GM23338 (cell line): ENCODE measurements around the gene NFILZ. TPM values are rescaled to one million over a fixed set of nuclear protein-coding genes. Genes with fewer than 3 reads are reported as not detected.
A peak's percentile ranks its signal among the peaks of the same experiment; 100 is the strongest.

ENCODE experiments used
- ATAC-seq: fragments of 200-7000 bp; cut with Tn5 transposase; 3 replicates; pipeline ENCODE4 v1.9.1; 2020
- DNase-seq: peaks from one replicate; pipeline ENCODE4 v3.0.0-alpha.2; 2015; ENCODE audit warnings: low spot score
- H2AFZ ChIP-seq: fragments of 200-600 bp; sonication (generic); 2 replicates; pipeline ENCODE4 v1.8.0; 2016; ENCODE audit warnings: antibody characterized with exemption, mild to moderate bottlenecking, moderate library complexity
- H3F3A ChIP-seq: fragments of 200-600 bp; sonication (generic); replicated peaks from 2 replicates; pipeline ENCODE4 v1.8.0; 2017; ENCODE audit warnings: antibody characterized with exemption, mixed run types, low read depth
- H3K27ac ChIP-seq: fragments of 200-600 bp; sonication (generic); 2 replicates; pipeline ENCODE4 v1.6.1; 2016; ENCODE audit warnings: low read depth
- H3K27me3 ChIP-seq: fragments of 200-600 bp; sonication (generic); 2 replicates; pipeline ENCODE4 v1.8.0; 2016; ENCODE audit warnings: mild to moderate bottlenecking, mixed run types, moderate library complexity; ENCODE audit not compliant: insufficient read depth
- H3K36me3 ChIP-seq: fragments of 200-600 bp; sonication (generic); 2 replicates; pipeline ENCODE4 v1.8.0; 2016; ENCODE audit warnings: mild to moderate bottlenecking; ENCODE audit not compliant: insufficient read depth
- H3K4me1 ChIP-seq: fragments of 200-600 bp; sonication (generic); 2 replicates; pipeline ENCODE4 v1.8.0; 2016; ENCODE audit warnings: mild to moderate bottlenecking, moderate library complexity; ENCODE audit not compliant: insufficient read depth
- H3K4me2 ChIP-seq: fragments of 200-600 bp; sonication (generic); 2 replicates; pipeline ENCODE4 v1.7.1; 2017; ENCODE audit warnings: mixed run types
- H3K4me3 ChIP-seq: fragments of 200-600 bp; sonication (generic); 2 replicates; pipeline ENCODE4 v1.6.1; 2016; ENCODE audit warnings: mixed run types
- H3K79me2 ChIP-seq: fragments of 200-600 bp; sonication (generic); replicated peaks from 2 replicates; pipeline ENCODE4 v1.8.0; 2017; ENCODE audit warnings: mild to moderate bottlenecking; ENCODE audit not compliant: insufficient read depth
- H3K9me2 ChIP-seq: fragments of 200-600 bp; sonication (generic); 2 replicates; pipeline ENCODE4 v1.8.0; 2017; ENCODE audit not compliant: insufficient read depth
- H4K20me1 ChIP-seq: fragments of 200-600 bp; sonication (generic); replicated peaks from 2 replicates; pipeline ENCODE4 v1.8.0; 2017; ENCODE audit warnings: mild to moderate bottlenecking; ENCODE audit not compliant: insufficient read depth
- H3K27ac Mint-ChIP-seq: 2 replicates; pipeline ENCODE4 v1.8.0; 2020; ENCODE audit warnings: inconsistent platforms, mild to moderate bottlenecking, moderate library complexity, mixed read lengths
- H3K27me3 Mint-ChIP-seq: 3 replicates; pipeline ENCODE4 v1.8.0; 2022; ENCODE audit warnings: low read depth, mild to moderate bottlenecking, moderate library complexity, mixed read lengths, inconsistent platforms; ENCODE audit not compliant: insufficient read depth, poor library complexity
- H3K36me3 Mint-ChIP-seq: 3 replicates; pipeline ENCODE4 v1.8.0; 2021; ENCODE audit warnings: low read depth, mild to moderate bottlenecking, inconsistent platforms, moderate library complexity, mixed read lengths
- H3K4me1 Mint-ChIP-seq: 3 replicates; pipeline ENCODE4 v1.8.0; 2020; ENCODE audit warnings: mild to moderate bottlenecking, inconsistent platforms, mixed read lengths
- H3K4me3 Mint-ChIP-seq: 3 replicates; pipeline ENCODE4 v1.8.0; 2021; ENCODE audit warnings: moderate library complexity, mild to moderate bottlenecking, inconsistent platforms, mixed read lengths
- H3K9me3 Mint-ChIP-seq: 3 replicates; pipeline ENCODE4 v1.8.0; 2020; ENCODE audit warnings: moderate library complexity, mild to moderate bottlenecking, inconsistent platforms, mixed read lengths
- CREB1 ChIP-seq: fragments of 250-450 bp; sonication (Bioruptor Pico); IDR thresholded peaks from 2 replicates; pipeline ENCODE4 v1.5.0; 2020; ENCODE audit warnings: low read depth, mild to moderate bottlenecking, moderate library complexity
- EZH2 ChIP-seq: fragments of 200-600 bp; sonication (generic); IDR thresholded peaks from one replicate; pipeline ENCODE4 v1.8.0; 2017; ENCODE audit warnings: antibody characterized with exemption, mild to moderate bottlenecking, low read depth; ENCODE audit not compliant: unreplicated experiment
- EZH2phosphoT487 ChIP-seq: fragments of 200-600 bp; sonication (generic); IDR thresholded peaks from one replicate; pipeline ENCODE4 v1.8.1; 2018; ENCODE audit warnings: antibody characterized with exemption; ENCODE audit not compliant: unreplicated experiment
- JUNB ChIP-seq: IDR thresholded peaks from one replicate; pipeline ENCODE4 v1.6.1; 2016; ENCODE audit warnings: antibody characterized with exemption; ENCODE audit not compliant: unreplicated experiment
- NANOG ChIP-seq: IDR thresholded peaks from 2 replicates; pipeline ENCODE4 v1.6.1; 2016; ENCODE audit warnings: antibody characterized with exemption, borderline replicate concordance
- POLR2AphosphoS5 ChIP-seq: IDR thresholded peaks from 2 replicates; pipeline ENCODE4 v1.6.1; 2016; ENCODE audit warnings: antibody characterized with exemption, low read depth
- polyA plus RNA-seq: library from polyadenylated mRNA; unstranded; fragments of >200 nt; fragmentation: Nextera tagmentation; extraction: Ambion mirVana; gene quantifications from 2 replicates; pipeline ENCODE4 v1.2.1, GENCODE V29; 2016
- total RNA-seq: library from RNA; depleted of rRNA; stranded (reverse); fragments of >200 nt; shearing (Covaris generic); gene quantifications from 2 replicates; pipeline ENCODE4 v1.2.3, GENCODE V29; 2014
- TF ChIP-seq, protein P1 (sequence below): IDR thresholded peaks from one replicate; pipeline ENCODE4 v1.6.1; 2018; ENCODE audit warnings: antibody characterized with exemption; ENCODE audit not compliant: unreplicated experiment
- TF ChIP-seq, protein P2 (sequence below): IDR thresholded peaks from 2 replicates; pipeline ENCODE4 v1.6.1; 2016; ENCODE audit warnings: antibody characterized with exemption
- TF ChIP-seq, protein P3 (sequence below), 2 experiments: fragments of 200-600 bp in 1 of 2; sonication (generic) in 1 of 2; conservative IDR thresholded peaks; 2 replicates each; pipeline versions ENCODE4 v1.5.1 to v1.6.1; 2016 to 2017; ENCODE audit warnings: antibody characterized with exemption in 2 of 2, low read depth in 2 of 2, mild to moderate bottlenecking in 2 of 2, moderate library complexity in 1 of 2

The NFILZ gene
- total and polyA plus RNA-seq, 2 experiments from 2014 or later, result not detected

DNA sequence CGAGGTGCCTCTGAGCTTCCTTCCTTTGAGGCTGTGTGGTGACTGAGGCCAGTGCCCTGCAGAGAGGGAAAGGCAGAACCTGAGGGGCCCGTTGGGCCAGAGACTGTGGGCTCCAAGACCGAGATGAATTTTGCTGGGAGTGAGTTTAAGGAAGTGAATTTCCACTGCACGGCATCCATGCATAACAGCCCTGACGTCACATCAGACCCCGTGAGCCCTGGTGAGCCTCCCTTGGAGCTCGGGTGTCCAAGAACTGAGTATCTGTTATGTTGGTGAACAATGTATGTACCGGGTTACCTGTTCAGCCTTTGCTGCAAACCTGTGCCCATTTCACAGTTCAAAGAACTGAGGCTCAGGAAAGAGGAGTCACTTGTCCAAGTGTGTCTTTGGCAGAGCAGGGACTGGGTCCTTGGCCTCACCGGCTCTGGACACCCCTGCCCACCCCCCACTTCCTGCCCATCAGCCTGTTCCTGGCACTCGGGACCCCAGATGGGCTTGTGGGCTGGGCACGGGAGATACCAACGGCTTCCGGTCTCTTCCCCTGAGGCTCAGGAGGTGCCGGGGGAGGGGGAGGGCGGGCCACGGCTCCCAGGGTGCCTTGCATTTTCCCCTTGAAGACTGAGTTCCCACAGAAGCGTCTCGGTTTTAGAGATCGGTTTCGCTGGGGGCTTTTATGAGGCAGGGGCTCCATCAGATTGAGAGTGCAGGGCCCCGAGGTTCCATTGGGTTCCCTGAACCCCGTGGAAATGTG is 33.7 kb downstream of the NFILZ start:
- Histone ChIP-seq H3K27ac (no peak overlapping the region), H3K4me2 (no peak overlapping the region), H3K27me3 (no peaks in the 10 kb centered on the region), H4K20me1 (no peaks in the 10 kb centered on the region), H3K4me3 (no peak overlapping the region), H3K9me2 (no peaks in the 10 kb centered on the region), H3K4me1 (no peaks in the 10 kb centered on the region), H2AFZ (peak overlapping the region; percentile 28; the same call in 1 of the 2 replicates), H3K79me2 (no peaks in the 10 kb centered on the region), H3F3A (no peaks in the 10 kb centered on the region), H3K36me3 (no peaks in the 10 kb centered on the region)
- DNase-seq, result peak; percentile 53
- H3K27me3 Mint-ChIP-seq, result peaks cover 3% of the 10 kb centered on the region
- peaks cover 83% of the 10 kb centered on the region for H3K9me3 Mint-ChIP-seq
- peaks cover 41% of the 10 kb centered on the region for H3K36me3 Mint-ChIP-seq
- no peaks in the 10 kb centered on the region for H3K4me1 Mint-ChIP-seq
- no peak overlapping the region for H3K4me3 Mint-ChIP-seq
- no peak overlapping the region for H3K27ac Mint-ChIP-seq
- TF ChIP-seq EZH2, result no peak
- no peak for TF ChIP-seq EZH2phosphoT487
- no peak for TF ChIP-seq NANOG
- TF ChIP-seq, protein P1, sequence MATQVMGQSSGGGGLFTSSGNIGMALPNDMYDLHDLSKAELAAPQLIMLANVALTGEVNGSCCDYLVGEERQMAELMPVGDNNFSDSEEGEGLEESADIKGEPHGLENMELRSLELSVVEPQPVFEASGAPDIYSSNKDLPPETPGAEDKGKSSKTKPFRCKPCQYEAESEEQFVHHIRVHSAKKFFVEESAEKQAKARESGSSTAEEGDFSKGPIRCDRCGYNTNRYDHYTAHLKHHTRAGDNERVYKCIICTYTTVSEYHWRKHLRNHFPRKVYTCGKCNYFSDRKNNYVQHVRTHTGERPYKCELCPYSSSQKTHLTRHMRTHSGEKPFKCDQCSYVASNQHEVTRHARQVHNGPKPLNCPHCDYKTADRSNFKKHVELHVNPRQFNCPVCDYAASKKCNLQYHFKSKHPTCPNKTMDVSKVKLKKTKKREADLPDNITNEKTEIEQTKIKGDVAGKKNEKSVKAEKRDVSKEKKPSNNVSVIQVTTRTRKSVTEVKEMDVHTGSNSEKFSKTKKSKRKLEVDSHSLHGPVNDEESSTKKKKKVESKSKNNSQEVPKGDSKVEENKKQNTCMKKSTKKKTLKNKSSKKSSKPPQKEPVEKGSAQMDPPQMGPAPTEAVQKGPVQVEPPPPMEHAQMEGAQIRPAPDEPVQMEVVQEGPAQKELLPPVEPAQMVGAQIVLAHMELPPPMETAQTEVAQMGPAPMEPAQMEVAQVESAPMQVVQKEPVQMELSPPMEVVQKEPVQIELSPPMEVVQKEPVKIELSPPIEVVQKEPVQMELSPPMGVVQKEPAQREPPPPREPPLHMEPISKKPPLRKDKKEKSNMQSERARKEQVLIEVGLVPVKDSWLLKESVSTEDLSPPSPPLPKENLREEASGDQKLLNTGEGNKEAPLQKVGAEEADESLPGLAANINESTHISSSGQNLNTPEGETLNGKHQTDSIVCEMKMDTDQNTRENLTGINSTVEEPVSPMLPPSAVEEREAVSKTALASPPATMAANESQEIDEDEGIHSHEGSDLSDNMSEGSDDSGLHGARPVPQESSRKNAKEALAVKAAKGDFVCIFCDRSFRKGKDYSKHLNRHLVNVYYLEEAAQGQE, result no peak
- TF ChIP-seq, protein P2, sequence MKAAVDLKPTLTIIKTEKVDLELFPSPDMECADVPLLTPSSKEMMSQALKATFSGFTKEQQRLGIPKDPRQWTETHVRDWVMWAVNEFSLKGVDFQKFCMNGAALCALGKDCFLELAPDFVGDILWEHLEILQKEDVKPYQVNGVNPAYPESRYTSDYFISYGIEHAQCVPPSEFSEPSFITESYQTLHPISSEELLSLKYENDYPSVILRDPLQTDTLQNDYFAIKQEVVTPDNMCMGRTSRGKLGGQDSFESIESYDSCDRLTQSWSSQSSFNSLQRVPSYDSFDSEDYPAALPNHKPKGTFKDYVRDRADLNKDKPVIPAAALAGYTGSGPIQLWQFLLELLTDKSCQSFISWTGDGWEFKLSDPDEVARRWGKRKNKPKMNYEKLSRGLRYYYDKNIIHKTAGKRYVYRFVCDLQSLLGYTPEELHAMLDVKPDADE, result no peak
- no peak for TF ChIP-seq POLR2AphosphoS5
- no peak for ATAC-seq

DNA sequence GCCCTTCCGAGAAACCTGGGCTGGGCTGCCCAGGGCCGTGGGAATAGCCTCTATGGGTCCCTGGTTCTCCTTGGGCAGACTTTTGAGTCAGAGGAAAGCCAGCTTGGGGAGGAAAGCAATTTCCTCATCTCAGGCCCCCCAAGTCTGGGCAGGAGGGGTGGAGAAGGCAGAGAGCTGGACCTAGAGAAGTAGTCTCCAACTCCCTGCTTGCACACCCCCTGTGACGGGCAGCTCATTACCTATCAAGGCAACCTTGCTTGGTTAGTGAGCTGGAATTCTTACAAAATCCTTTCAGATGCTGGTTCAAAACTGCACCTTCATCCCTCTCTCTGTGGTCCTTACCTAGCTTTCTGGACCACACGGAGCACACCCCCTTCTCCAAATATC is 34.2 kb downstream of the NFILZ start:
- Histone ChIP-seq H3K4me3 (no peak overlapping the region), H3K9me2 (no peaks in the 10 kb centered on the region), H3F3A (no peaks in the 10 kb centered on the region), H3K79me2 (no peaks in the 10 kb centered on the region), H3K27ac (no peak overlapping the region), H4K20me1 (no peaks in the 10 kb centered on the region), H3K4me1 (no peaks in the 10 kb centered on the region), H3K4me2 (no peak overlapping the region), H3K36me3 (no peaks in the 10 kb centered on the region), H3K27me3 (no peaks in the 10 kb centered on the region), H2AFZ (no peak overlapping the region)
- peaks cover 43% of the 10 kb centered on the region for H3K36me3 Mint-ChIP-seq
- DNase-seq (no peak), ATAC-seq (no peak)
- peaks cover 2% of the 10 kb centered on the region for H3K27me3 Mint-ChIP-seq
- H3K4me1 Mint-ChIP-seq, result no peaks in the 10 kb centered on the region
- H3K9me3 Mint-ChIP-seq, result peaks cover 83% of the 10 kb centered on the region
- H3K27ac Mint-ChIP-seq, result no peak overlapping the region
- H3K4me3 Mint-ChIP-seq, result no peak overlapping the region
- TF ChIP-seq, protein P3, sequence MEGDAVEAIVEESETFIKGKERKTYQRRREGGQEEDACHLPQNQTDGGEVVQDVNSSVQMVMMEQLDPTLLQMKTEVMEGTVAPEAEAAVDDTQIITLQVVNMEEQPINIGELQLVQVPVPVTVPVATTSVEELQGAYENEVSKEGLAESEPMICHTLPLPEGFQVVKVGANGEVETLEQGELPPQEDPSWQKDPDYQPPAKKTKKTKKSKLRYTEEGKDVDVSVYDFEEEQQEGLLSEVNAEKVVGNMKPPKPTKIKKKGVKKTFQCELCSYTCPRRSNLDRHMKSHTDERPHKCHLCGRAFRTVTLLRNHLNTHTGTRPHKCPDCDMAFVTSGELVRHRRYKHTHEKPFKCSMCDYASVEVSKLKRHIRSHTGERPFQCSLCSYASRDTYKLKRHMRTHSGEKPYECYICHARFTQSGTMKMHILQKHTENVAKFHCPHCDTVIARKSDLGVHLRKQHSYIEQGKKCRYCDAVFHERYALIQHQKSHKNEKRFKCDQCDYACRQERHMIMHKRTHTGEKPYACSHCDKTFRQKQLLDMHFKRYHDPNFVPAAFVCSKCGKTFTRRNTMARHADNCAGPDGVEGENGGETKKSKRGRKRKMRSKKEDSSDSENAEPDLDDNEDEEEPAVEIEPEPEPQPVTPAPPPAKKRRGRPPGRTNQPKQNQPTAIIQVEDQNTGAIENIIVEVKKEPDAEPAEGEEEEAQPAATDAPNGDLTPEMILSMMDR (conservative IDR thresholded peaks at IDR 0.05; ENCODE audit: low read depth in 2 of 2), result no peak
- no peak for TF ChIP-seq JUNB
- TF ChIP-seq CREB1 (CRISPR knock-in tag), result no peak
